Dendritic cell treated with granulocyte-macrophage colony-stimulating factor and Interleukin-4, amounts not matched to agents 40 ng/mL and 50 ng/mL, for 4 days (primary cell): ENCODE measurements around the gene TCF12.

Source experiments
- H3K27ac Mint-ChIP-seq: one replicate; pipeline ENCODE4 v1.8.0; 2022; ENCODE audit warnings: mild to moderate bottlenecking, mixed read lengths
- H3K27me3 Mint-ChIP-seq: one replicate; pipeline ENCODE4 v1.8.0; 2022; ENCODE audit warnings: mild to moderate bottlenecking, mixed read lengths
- H3K36me3 Mint-ChIP-seq: one replicate; pipeline ENCODE4 v1.8.0; 2022; ENCODE audit warnings: low read depth, mixed read lengths
- H3K4me1 Mint-ChIP-seq: one replicate; pipeline ENCODE4 v1.8.0; 2022; ENCODE audit warnings: low read depth, mixed read lengths
- H3K4me3 Mint-ChIP-seq: one replicate; pipeline ENCODE4 v1.8.0; 2022; ENCODE audit warnings: mild to moderate bottlenecking, moderate library complexity, mixed read lengths
- H3K9me3 Mint-ChIP-seq: one replicate; pipeline ENCODE4 v1.8.0; 2022; ENCODE audit warnings: mixed read lengths
- intact Hi-C: fragments of 100-400 bp; cut with micrococcal nuclease; formaldehyde crosslinking; loops from one replicate; pipeline ENCODE4 v1.15.0; 2022

The TCF12 gene

DNA sequence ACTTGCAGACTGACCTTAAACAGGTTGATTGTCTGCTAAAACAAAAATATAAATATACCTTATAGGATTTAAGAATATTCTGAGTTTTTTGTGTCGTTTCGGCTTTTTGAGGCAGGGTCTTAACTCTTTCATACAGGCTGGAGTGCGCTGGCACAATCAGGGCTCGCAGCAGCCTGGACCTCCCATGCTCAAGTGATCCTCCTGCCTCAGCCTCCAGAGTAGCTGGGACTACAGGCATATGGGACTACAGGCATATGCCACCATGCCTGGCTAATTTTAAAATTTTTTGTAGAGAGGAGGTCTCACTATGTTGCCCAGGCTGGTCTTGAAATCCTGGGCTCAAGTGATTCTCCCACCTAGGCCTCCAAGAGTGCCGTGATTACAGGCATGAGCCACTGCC lies 113.9 kb downstream of the TCF12 start:
- intact Hi-C loops, result no loop called here
- Mint-ChIP-seq H3K4me3 (no peak overlapping the region), H3K27me3 (no peaks in the 10 kb centered on the region)

DNA sequence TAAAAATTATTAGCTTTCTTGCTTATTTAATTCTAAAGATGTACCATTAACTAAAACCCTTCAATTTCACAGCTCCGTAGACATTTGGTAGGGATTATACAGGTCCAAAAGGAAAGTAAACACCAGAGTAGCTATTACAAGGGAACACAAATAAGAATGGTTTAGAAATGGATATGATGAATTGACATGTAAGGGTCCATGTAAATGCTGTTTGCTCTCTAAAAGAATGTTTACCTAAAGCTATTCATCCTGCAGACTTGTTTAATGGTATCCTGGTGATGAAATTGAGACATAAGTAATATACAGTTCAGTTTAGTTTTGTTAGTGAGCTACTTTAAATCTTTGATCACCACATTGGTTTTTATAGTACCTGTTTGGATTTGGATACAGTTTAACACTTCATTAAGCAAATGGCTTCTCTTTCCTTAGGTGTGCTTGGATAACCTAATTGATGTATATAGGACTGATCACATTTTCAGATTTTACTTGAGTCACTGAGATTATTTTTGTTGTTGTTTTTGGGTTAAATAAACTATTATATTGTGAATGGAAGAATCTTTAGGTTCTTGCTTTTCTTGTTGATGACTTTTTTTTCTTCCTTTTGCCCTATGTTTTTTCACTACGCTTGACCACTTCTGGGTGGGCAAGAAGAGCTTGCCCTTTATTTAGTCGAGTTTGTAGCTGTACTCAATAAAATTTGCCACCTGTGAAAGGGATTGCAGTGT lies 115.4 kb downstream of the TCF12 start:
- Mint-ChIP-seq H3K9me3 (no peaks in the 10 kb centered on the region), H3K27me3 (no peaks in the 10 kb centered on the region), H3K4me3 (no peak overlapping the region), H3K36me3 (peaks cover 5% of the 10 kb centered on the region), H3K4me1 (peaks cover 43% of the 10 kb centered on the region), H3K27ac (no peak overlapping the region)
- intact Hi-C loops, result no loop called here

More for the DNA sequence above, 113.9 kb downstream of the TCF12 start:
- Mint-ChIP-seq H3K4me1 (peaks cover 38% of the 10 kb centered on the region), H3K36me3 (peaks cover 13% of the 10 kb centered on the region), H3K27ac (peak overlapping the region; percentile 48), H3K9me3 (peaks cover 8% of the 10 kb centered on the region)

DNA sequence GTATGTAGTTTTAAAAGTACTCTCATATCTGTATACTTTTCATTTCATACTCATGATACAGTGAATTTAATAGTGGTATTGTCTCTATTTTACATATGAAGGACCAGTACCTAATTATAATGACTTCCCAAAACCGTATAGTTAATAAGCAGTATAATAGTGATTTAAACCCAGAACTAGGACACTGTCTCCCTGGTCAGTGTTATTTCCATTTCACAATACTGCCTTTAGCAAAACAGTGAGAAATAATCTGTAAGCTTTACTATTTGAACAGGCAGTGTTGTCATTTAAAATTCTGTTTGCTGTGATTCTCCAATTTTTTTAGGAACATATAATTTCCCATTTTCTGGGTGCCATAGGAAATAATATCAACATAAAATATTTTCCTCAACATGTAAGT lies 116.2 kb downstream of the TCF12 start:
- intact Hi-C loops, result no loop called here
- Mint-ChIP-seq H3K27ac (no peak overlapping the region), H3K27me3 (no peaks in the 10 kb centered on the region), H3K9me3 (no peaks in the 10 kb centered on the region), H3K36me3 (peaks cover 5% of the 10 kb centered on the region), H3K4me3 (no peak overlapping the region), H3K4me1 (peaks cover 41% of the 10 kb centered on the region)

DNA sequence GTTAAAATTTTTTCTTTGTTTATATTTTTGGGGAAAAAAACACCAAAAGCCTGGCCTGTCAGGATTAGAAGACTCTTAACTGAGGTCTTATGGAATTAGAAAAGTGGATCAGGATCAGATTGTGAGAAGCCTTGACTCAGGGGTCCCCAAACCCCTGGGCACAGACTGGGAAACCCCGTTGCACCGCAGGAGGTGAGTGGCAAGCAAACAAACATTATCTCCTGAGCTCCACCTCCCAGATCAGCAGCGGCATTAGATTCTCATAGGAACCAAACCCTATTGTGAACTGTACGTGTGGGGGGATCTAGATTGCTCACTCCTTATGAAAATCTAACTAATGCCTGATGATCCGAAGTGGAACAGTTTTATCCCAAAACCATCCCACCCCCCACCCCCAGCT lies 117.2 kb downstream of the TCF12 start:
- no peaks in the 10 kb centered on the region for H3K9me3 Mint-ChIP-seq
- peaks cover 37% of the 10 kb centered on the region for H3K4me1 Mint-ChIP-seq
- H3K27me3 Mint-ChIP-seq, result no peaks in the 10 kb centered on the region
- no peak overlapping the region for H3K27ac Mint-ChIP-seq
- H3K36me3 Mint-ChIP-seq, result peaks cover 5% of the 10 kb centered on the region
- intact Hi-C loops, result no loop called here
- H3K4me3 Mint-ChIP-seq, result no peak overlapping the region

DNA sequence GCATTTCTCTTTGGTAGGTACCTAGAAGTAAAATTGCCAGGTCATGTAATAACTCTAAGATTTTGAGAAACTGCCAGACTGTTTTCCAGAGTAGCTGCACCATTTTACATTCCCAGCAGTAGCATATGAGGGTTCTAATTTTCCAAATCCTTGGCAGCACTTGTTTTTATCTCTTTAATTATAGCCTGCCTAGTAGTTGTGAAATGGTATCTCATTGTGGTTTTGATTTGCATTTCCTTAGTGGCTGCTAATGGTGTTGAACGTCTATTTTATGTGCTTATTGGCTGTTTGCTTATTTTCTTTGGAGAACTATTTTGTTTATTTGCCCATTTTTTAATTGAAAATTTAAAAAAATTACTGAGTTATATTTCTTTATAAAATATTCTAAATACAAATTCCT lies 117.9 kb downstream of the TCF12 start:
- H3K9me3 Mint-ChIP-seq, result no peaks in the 10 kb centered on the region
- H3K27me3 Mint-ChIP-seq, result no peaks in the 10 kb centered on the region
- peaks cover 32% of the 10 kb centered on the region for H3K4me1 Mint-ChIP-seq
- H3K27ac Mint-ChIP-seq, result no peak overlapping the region
- H3K4me3 Mint-ChIP-seq, result no peak overlapping the region
- intact Hi-C loops, result no loop called here
- H3K36me3 Mint-ChIP-seq, result peaks cover 5% of the 10 kb centered on the region

DNA sequence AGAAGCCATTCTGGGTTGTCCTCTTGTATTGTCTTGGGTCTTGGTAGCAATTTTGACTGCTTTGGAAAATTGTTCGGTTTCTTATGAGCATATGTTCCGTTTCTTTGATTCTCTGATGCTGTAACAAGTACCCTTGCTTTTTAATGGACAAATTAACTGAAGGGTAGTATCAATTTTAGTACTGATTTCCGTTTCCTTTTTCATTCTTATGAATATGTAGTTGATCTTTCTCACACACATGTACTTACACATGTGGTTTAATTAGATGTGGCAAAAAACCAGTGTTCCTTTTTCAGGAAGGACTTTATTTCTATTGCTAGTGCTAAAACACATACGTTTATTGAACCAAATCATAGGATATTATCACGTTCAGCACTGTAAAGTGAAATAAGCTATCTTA lies 119.1 kb downstream of the TCF12 start:
- H3K4me3 Mint-ChIP-seq, result no peak overlapping the region
- no peaks in the 10 kb centered on the region for H3K9me3 Mint-ChIP-seq
- H3K27me3 Mint-ChIP-seq, result no peaks in the 10 kb centered on the region
- intact Hi-C loops, result no loop called here
- H3K4me1 Mint-ChIP-seq, result peaks cover 23% of the 10 kb centered on the region
- peaks cover 5% of the 10 kb centered on the region for H3K36me3 Mint-ChIP-seq
- no peak overlapping the region for H3K27ac Mint-ChIP-seq

DNA sequence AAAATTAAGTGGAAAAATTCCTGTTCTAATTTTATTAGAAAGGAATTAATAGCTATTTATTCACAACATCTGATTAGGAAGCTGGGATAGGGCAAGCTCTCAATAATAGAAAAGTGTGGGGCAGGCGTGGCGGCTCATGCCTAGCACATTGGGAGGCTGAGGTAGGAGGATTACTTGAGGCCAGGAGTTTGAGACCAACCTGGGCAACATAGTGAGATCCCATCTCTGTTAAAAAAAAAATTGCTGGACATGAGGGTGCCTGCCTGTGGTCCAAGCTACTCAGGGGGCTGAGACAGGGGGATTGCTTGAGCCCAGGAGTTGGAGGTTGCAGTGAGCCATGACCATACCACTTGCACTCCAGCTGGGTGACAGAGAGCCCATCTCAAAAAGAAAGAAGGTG lies 119.6 kb downstream of the TCF12 start:
- Mint-ChIP-seq H3K9me3 (no peaks in the 10 kb centered on the region), H3K4me3 (no peak overlapping the region), H3K4me1 (peaks cover 18% of the 10 kb centered on the region), H3K27ac (no peak overlapping the region), H3K36me3 (peaks cover 5% of the 10 kb centered on the region), H3K27me3 (no peaks in the 10 kb centered on the region)
- intact Hi-C loops, result no loop called here

DNA sequence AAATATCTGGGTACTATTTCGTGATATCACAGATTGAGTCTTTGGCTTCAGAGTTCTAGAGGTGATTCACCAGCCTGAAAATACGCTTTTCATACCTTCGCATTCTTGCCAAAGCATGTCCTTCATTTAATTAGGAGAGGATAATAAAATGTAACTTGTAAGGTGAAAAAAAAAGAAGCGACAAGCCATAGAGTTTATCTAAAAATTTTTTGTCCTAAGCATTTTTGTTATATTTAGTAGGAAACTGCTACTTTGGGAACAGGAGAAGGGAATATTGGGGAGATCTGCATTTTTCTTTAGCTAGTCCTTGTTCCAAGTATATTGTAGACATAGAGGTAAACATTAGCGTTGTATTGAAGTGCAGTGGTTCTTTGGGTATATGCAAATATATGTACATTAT lies 120.1 kb downstream of the TCF12 start:
- no peak overlapping the region for H3K4me3 Mint-ChIP-seq
- peaks cover 5% of the 10 kb centered on the region for H3K36me3 Mint-ChIP-seq
- no peaks in the 10 kb centered on the region for H3K9me3 Mint-ChIP-seq
- H3K4me1 Mint-ChIP-seq, result peaks cover 17% of the 10 kb centered on the region
- no peaks in the 10 kb centered on the region for H3K27me3 Mint-ChIP-seq
- intact Hi-C loops, result no loop called here
- H3K27ac Mint-ChIP-seq, result no peak overlapping the region

DNA sequence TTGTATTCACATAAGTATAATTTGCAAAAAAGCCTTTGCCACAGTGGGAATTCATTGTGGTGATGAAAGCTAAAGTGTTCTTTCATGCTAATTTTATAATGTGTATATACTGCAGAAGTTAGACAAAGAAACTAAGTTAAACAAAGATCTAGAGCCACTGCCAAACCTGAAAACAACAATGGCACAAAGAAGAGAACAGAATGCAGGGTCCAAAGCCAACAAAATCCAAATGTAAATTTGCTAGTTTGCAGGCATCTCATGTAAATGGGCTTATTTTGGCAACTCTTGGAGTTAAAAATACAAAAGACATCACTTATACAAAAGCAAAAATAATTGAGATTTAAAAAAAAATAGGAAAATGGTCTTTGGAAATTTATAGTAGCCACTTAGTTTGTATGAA lies 123.0 kb downstream of the TCF12 start:
- H3K4me3 Mint-ChIP-seq, result no peak overlapping the region
- H3K36me3 Mint-ChIP-seq, result peaks cover 5% of the 10 kb centered on the region
- no peaks in the 10 kb centered on the region for H3K27me3 Mint-ChIP-seq
- no peak overlapping the region for H3K27ac Mint-ChIP-seq
- intact Hi-C loops, result no loop called here
- peaks cover 19% of the 10 kb centered on the region for H3K4me1 Mint-ChIP-seq
- no peaks in the 10 kb centered on the region for H3K9me3 Mint-ChIP-seq

DNA sequence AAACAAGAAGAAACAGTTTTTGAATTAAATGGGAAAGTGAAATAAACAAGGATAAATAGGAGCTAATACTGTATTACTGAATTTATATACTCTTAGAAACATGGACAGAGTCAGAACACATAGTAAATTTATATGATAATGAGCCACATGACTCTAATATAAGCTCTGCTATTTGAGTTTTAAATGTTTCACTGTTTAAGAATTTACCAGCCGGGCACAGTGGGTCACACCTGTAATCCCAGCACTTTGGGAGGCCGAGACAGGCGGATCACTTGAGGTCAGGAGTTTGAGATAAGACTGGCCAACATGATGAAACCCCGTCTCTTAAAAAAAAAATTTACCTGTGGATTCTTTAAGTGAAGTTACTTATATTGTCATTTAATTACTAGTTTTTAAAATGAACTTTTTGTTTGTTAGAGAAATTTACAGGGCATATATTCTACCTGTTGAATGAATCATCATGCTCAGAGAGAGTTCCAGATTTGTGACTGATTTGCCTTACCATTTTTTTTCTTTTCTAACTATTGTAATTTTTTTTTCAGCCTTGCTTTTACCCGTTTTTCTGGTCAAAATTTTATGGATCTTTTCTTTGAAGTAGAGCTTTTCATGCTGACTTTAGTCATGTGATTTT lies 125.7 kb downstream of the TCF12 start:
- Mint-ChIP-seq H3K4me3 (no peak overlapping the region), H3K9me3 (no peaks in the 10 kb centered on the region), H3K27me3 (no peaks in the 10 kb centered on the region), H3K4me1 (peaks cover 17% of the 10 kb centered on the region), H3K27ac (no peak overlapping the region), H3K36me3 (peaks cover 6% of the 10 kb centered on the region)
- intact Hi-C loops, result no loop called here

DNA sequence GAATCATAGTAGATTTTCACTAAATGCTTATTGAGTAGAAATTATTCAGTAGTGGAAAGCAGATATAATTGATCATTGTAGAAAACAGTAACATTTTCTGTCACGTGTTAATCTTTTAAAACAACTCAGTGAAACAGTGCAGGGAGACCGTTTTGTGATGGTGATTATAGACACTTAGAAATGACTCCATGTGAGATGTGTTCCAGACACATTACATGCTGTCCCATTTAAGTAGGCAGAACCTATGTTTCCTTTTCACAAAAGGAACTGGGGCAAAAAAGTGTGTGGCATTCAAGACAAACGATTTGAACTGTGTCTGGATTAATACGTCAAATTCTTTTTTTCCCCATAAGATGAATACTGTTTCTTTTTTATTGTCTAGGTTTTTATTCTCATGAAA lies 126.5 kb downstream of the TCF12 start:
- no peak overlapping the region for H3K27ac Mint-ChIP-seq
- H3K4me3 Mint-ChIP-seq, result no peak overlapping the region
- intact Hi-C loops, result no loop called here
- H3K4me1 Mint-ChIP-seq, result peaks cover 18% of the 10 kb centered on the region
- H3K36me3 Mint-ChIP-seq, result peaks cover 6% of the 10 kb centered on the region
- H3K9me3 Mint-ChIP-seq, result no peaks in the 10 kb centered on the region
- no peaks in the 10 kb centered on the region for H3K27me3 Mint-ChIP-seq

DNA sequence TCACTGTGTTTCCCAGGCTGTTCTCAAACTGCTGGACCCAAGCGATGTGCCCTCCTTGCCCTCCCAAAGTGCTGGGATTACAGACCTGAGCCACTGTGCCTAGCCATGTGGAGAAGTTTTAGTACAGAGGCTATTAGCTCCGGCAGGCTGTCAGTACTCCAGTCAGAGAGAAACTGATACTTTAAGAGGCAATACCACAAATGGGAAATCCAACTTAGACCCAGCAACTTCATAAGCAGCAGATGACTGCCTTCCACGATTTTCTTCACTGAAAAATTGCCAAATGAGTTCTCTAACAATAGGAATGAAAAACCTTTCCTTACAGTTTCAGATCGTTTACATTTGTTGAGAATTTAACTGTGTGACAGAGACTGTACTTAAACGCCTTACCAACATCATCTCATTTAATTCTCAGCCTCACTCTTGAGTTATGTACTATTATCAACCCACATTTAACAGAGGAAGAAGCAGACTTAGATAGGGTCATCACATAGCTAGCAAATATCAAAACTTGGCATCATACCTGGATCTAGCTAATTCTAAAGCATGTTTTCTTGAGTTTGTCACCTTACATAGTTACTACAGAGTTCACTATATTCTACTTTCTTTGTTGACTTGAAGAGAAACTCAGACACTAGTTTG lies 127.4 kb downstream of the TCF12 start:
- peaks cover 18% of the 10 kb centered on the region for H3K4me1 Mint-ChIP-seq

DNA sequence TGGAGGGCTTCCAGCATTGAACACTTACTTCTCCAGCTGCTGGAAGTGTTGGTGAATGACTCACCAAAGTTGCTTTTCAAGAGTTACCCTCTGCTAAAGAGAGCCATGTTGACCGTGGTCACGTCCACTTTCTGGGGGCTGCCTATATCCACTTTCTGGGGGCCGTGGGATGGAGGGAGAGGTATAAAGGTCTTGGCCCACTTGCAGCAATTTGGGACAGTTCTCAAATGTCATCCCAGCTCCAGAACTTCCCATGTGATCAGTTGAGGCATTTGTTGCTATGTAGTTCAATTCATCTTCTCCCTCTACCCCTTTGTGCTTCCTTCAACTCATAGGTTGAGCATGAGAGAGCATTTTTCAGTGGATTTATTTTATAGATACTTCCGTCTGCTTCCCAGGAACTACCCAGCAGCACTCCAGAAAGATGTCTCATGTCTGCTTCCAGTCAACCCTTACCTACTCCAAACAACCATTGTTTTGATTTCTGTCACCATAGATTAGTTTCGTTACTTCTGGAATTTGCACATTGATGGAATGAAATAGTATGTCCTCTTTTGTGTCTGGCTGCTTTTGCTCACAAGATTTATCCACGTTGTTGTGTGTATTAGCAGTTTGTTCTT lies 130.6 kb downstream of the TCF12 start:
- Mint-ChIP-seq H3K36me3 (peaks cover 6% of the 10 kb centered on the region), H3K27ac (no peak overlapping the region), H3K4me3 (no peak overlapping the region), H3K9me3 (no peaks in the 10 kb centered on the region), H3K4me1 (peaks cover 37% of the 10 kb centered on the region), H3K27me3 (no peaks in the 10 kb centered on the region)
- intact Hi-C loops, result no loop called here

More for the DNA sequence above, 127.4 kb downstream of the TCF12 start:
- no peaks in the 10 kb centered on the region for H3K9me3 Mint-ChIP-seq
- intact Hi-C loops, result no loop called here
- peaks cover 6% of the 10 kb centered on the region for H3K36me3 Mint-ChIP-seq
- H3K4me3 Mint-ChIP-seq, result no peak overlapping the region
- no peaks in the 10 kb centered on the region for H3K27me3 Mint-ChIP-seq
- no peak overlapping the region for H3K27ac Mint-ChIP-seq

DNA sequence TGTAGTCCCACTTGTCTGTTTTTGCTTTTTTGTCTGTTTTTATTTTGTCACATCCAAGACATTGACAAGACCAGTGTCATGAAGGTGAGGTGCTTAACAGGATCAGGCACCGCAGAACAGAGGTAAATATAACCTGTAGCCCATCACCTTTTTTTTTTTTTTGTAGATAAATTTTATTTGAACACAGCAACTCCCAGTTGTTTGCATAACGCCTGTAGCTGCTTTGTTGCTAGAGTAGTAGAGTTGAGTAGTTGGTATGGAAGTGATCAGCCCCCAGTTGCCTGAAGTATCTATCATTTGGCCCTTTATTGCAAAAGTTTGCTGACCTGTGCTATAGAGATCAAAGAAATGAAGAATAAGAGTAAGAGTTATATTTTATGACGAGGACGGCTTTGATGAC lies 135.0 kb downstream of the TCF12 start:
- Mint-ChIP-seq H3K4me3 (no peak overlapping the region), H3K27me3 (no peaks in the 10 kb centered on the region), H3K4me1 (peaks cover 44% of the 10 kb centered on the region), H3K36me3 (peaks cover 2% of the 10 kb centered on the region), H3K9me3 (no peaks in the 10 kb centered on the region), H3K27ac (no peak overlapping the region)
- intact Hi-C loops, result no loop called here
